ENCODE data around the gene TPCN1.
"Not testable (repeated sequence)": the region's sequence is repeated elsewhere in the genome, so short reads cannot be mapped to it uniquely, and the experiment has no call there.

TPCN1 gene

GRCh38 chr12:113197518-113198077 lies 23.7 kb upstream of the TPCN1 start:
- DNase-seq: no peak

DNA sequence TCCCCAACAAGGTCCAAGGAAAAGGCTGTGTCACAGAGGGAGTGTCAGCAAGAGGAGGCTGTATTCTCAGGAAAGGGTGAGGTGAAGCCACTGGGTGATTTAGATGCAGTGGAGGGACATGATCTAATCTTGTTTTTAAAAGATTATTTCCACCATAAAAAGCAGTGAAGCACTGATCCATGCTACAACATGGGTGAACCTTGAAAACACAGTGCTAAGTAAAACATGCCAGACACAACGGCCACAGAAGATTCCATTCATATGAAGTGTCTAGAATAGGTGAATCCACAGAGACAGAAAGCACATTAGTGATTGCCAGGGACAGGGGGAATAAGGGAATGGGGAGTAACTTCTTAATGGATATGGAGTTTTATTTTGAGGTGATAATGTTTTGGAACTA lies 23.0 kb upstream of the TPCN1 start:
- DNase-seq: no peak

DNA sequence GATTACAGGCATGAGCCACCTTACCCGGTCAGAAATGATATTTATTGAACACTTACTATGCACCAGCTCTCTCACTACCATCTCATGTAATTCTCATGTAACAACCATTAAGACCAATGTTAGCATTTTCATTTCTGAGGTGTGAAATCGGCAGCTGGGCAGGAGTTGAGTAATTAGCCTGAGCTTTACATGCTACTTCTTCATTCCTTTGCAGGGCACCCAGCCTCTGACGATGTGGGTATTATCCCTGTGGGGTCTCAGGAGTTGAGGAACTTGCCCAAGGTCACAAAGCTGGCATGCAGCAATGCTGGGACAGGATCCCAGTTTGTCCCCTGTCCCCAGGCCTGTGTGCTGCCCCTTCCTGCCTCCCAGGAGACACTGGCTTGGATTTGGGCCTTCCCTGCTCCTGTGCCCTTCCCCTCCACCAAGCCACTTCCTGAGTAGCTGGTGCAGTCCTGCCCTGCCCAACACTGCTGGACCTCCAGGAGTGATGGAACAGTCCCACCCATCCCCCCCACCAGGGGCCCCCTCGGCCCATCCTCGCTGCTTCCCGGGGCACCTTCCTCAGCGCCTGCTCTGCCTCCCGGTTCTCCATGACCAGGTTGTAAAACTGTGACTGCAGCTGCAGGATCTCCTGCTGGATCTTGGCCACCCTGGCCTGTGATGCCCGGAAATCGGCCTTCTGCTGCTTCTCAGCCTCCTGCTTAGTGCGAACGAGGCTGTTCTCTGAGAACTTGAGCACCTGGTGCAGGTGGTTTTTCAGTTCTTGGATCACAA lies 21.1 kb upstream of the TPCN1 start:
- DNase-seq: no peak

- no peak for DNase-seq
Measured at GRCh38 chr12:113201187-113202177, 19.8 kb upstream of the TPCN1 start.

DNA sequence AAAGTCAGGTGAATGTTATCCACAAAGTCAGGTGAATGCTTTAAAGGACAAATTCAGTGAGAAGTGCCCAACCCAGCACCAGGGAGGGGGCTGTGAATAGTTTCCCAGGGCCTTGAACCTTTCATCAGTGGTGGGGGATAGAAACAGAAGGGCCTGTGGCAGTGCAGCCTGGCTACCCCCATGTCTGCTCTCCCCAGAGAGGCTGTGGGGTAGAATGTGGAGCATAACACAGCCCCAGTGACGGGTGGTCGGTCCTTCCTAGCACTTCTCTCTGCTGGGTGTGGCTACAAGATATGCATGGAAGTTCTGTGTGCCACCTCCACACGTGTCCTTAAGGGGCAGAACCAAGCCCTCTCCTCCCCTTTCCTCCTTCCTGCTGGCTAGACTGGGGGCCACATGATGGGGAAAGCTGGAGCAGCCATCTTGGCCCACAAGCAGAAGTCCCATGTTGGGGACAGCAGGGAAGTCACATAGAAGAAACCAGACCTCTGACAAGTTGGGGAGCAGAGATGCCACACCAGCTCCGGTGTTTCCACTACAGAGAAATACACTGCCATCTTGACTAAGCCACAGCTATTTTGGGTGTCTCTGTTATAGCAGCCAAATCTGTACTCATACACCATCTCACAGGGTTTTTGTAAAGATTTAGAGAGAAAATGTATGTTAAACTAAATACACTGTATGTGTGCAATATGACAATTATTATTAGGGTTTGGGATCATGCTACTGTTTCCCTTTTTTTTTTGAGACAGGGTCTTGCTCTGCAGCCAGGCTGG lies 18.8 kb upstream of the TPCN1 start:
- no peak for DNase-seq

DNA sequence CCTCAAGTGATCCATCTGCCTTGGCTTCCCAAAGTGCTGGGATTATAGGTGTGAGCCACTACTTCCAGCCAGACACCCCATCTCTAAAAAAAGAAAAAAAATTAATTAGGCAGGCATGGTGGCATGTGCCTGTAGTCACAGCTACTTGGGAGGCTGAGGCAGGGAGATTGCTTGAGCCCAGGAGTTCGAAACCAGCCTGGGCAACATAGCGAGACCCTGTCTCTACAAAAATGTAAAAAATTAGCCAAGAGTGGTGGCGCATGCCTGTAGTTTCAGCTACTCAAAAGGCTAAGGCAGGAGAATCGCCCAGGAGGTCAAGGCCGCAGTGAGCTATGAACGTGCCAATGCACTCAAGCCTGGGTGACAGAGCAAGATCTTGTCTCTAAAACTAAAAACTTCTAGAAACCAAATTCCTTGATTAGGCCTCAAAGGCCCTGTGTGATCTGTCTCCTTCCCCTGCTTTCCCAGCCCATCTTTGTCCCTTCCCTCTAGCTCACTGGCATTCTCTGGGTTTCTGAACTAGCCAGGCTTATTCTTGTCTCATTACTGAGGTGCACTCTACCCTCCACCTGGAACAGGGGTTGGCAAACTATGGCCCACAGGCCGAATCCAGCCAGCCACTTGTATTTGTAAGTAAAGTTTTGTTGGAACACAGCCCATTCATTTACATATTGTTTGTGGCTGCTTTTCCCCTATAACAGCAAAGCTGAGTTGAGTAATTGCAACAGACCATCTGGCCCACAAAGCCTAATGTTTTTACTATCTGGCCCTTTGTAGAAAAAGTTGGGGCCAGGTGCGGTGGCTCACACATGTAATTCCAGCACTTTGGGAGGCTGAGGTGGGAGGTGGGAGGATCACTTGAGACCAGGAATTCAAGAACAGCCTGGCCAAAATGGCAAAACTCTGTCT lies 17.2 kb upstream of the TPCN1 start:
- DNase-seq: no peak

GRCh38 chr12:113204804-113205203 lies 16.5 kb upstream of the TPCN1 start:
- DNase-seq: no peak

DNA sequence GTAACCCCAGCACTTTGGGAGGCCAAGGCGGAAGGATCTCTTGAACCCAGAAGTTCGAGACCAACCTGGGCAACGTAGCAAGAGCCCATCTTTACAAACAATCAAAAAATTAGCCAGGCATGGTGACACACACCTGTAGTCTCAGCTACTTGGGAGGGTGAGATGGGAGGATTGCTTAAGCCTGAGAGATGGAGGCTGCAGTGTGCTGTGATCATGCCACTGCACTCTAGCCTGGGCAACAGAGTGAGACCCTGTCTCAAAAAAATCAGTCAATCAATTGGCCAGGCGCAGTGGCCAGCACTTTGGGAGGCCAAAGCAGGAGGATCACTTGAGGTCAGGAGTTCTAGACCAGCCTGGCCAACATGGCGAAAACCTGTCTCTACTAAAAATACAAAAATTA lies 14.5 kb upstream of the TPCN1 start:
- DNase-seq: not testable (repeated sequence)

- DNase-seq: no peak
Measured at GRCh38 chr12:113207613-113208040, 13.6 kb upstream of the TPCN1 start.

DNA sequence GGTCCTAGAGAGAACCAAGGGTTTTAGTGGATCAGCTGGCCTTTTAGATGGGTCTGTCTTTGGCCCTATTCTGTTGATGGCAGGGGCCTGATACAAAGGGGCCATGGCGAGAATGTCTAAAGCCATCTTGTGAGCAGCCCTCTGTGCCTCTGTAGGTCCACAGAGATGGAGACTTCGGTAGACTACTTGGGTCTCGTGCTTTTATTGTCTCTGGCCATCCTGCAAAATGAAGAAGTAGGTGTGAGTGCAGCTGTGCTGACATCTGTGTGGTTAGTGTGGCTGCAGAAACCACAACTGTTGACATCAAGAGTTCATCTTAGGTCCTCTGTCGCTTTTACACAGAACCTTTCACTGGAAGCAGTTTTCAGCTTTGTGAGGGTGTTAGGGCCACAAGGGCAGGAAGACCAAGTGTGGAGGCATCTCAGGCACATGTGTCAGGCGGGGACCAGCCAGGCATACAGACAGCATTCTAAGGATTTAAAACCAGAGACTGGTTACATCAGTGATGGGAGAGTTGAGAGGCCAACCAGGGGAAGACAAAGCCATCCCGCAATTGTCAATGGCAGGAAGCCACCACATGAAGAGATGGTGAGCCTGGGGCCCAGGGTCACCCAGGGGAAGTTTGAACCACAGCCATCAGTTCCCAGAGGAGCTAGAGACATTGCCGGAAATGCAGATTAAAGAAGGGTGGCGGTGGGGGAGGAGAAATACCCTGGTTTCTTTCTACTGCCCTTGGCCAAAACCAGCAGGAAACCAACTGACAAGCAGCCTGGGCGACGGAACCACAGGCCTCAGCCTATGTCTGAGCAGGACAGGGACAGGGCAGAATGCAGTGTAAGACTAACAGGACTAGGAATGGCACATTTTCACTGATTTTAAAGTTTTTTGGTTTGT lies 13.0 kb upstream of the TPCN1 start:
- peak; percentile 41 for DNase-seq

DNA sequence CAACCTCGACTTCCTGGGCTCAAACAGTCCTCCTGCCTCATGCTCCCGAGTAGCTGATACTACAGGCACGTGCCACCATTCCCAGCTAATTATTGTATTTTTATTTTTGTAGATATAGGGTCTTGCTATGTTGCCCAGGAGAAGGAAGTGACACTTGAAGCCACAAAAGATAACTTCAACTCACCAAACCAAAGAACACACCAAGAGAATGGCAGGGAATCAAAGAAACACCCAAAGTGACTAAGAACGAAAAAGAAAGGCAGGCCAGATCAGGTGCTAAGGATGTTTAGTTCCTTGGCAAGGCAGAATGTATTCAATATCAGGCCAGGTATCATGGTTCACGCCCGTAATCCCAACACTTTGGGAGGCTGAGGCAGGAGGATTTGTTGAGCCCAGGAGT lies 10.1 kb upstream of the TPCN1 start:
- no peak for DNase-seq

DNA sequence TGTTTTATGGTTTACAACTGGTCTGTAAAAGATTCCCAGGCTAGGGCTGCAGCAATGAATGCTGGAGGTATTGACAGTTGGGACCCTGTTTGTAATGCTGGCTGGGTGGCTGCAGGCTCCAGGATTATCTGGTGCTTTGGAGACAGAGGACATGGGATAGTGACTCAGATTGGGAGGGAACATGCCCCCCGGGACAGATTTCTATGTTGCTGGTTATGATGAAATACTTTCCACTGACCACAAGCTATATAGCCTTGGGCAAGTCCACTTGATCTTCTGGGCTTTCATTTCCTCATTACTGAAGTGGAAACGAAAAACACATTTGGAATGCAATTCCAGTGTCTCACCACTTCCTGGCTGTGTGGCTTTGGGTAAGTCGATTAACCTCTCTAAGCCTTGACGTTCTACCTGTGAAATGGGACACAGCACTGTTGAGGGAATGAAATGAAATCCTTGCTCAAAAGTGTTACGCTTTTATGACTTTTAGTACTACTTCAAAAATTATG lies 6.3 kb upstream of the TPCN1 start:
- DNase-seq: no peak

GRCh38 chr12:113216027-113216426 lies 5.2 kb upstream of the TPCN1 start:
- DNase-seq: no peak

GRCh38 chr12:113220593-113221180 lies 577 bp upstream of the TPCN1 start:
- no peak for DNase-seq

GRCh38 chr12:113221997-113222729 lies 899 bp downstream of the TPCN1 start:
- peak; percentile 26 for DNase-seq

- no peak for DNase-seq
Measured at GRCh38 chr12:113222730-113223531, 1.7 kb downstream of the TPCN1 start.

GRCh38 chr12:113224955-113225354 lies 3.7 kb downstream of the TPCN1 start:
- DNase-seq: no peak

Measured in stimulated activated CD4-positive, alpha-beta T cell treated with anti-CD3 and anti-CD28 coated beads, Interleukin-4, amount 100 ng/mL, for 24 hours (primary cell).